ENCODE results near the gene PPP1R37. TPM values are rescaled to one million over a fixed set of nuclear protein-coding genes. Genes with fewer than 3 reads are reported as not detected.
"Not testable (repeated sequence)": the region's sequence is repeated elsewhere in the genome, so short reads cannot be mapped to it uniquely, and the experiment has no call there.

The PPP1R37 gene
- total RNA-seq, 4 donors from 2014 or later, result 13.6 to 23.7 (median 19.4) TPM

GRCh38 chr19:45114116-45114515 lies 21.1 kb downstream of the PPP1R37 start:
- DNase-seq (ENCODE audit: low spot score), result no peak
- no peak for TF ChIP-seq CTCF (IDR thresholded peaks at IDR 0.05)
- ATAC-seq (ENCODE audit: low FRiP score), result no peak

GRCh38 chr19:45115809-45116615 lies 23.0 kb downstream of the PPP1R37 start:
- no peak for TF ChIP-seq CTCF (IDR thresholded peaks at IDR 0.05)
- DNase-seq (ENCODE audit: low spot score), result no peak
- ATAC-seq (ENCODE audit: low FRiP score), result no peak

GRCh38 chr19:45117167-45117594 lies 24.2 kb downstream of the PPP1R37 start:
- no peak for DNase-seq (ENCODE audit: low spot score)
- no peak for TF ChIP-seq CTCF (IDR thresholded peaks at IDR 0.05)
- ATAC-seq (ENCODE audit: low FRiP score), result no peak

- no peak for TF ChIP-seq CTCF (IDR thresholded peaks at IDR 0.05)
- DNase-seq (ENCODE audit: low spot score), result no peak
- no peak for ATAC-seq (ENCODE audit: low FRiP score)
These were observed 24.7 kb downstream of the PPP1R37 start for GRCh38 chr19:45117671-45118070.

- ATAC-seq (ENCODE audit: low FRiP score), result no peak
- no peak for DNase-seq (ENCODE audit: low spot score)
- no peak for TF ChIP-seq CTCF (IDR thresholded peaks at IDR 0.05)
These were observed 25.1 kb downstream of the PPP1R37 start for GRCh38 chr19:45118106-45118505.

- not testable (repeated sequence) for DNase-seq (ENCODE audit: low spot score); ATAC-seq (ENCODE audit: low FRiP score)
These were observed 25.8 kb downstream of the PPP1R37 start for GRCh38 chr19:45118591-45119355.

GRCh38 chr19:45119582-45119981 lies 26.6 kb downstream of the PPP1R37 start:
- ATAC-seq (ENCODE audit: low FRiP score) (no peak), DNase-seq (ENCODE audit: low spot score) (no peak)
- TF ChIP-seq CTCF (IDR thresholded peaks at IDR 0.05), result no peak

All from omental fat pad (tissue), 4 donors.